ENCODE results near the gene GLT8D1.

The GLT8D1 gene

GRCh38 chr3:52705688-52706686 lies at the start of gene GLT8D1, which contains the start of gene SPCS1:
TSS of gene GLT8D1 (minus strand) at chr3:52705791. CDS start at chr3:52700460, 5,331 bp downstream.
TSS of gene SPCS1 (plus strand) at chr3:52706106. CDS start at chr3:52706247, 141 bp downstream.
- in situ Hi-C loops (cut with MboI; ENCODE audit: low sequenced_read_pairs): no loop called here

GRCh38 chr3:52754373-52754772 lies 48.8 kb upstream of the GLT8D1 start:
- in situ Hi-C loops (cut with MboI; ENCODE audit: low sequenced_read_pairs): no loop called here

GRCh38 chr3:52752045-52752660 lies 46.6 kb upstream of the GLT8D1 start:
- in situ Hi-C loops (cut with MboI; ENCODE audit: low sequenced_read_pairs): no loop called here

GRCh38 chr3:52743721-52744120 lies 38.1 kb upstream of the GLT8D1 start:
- in situ Hi-C loops (cut with MboI; ENCODE audit: low sequenced_read_pairs): loop anchor here (25.0 kb wide), 2 partner anchors 194 to 344 kb away; no protein-coding TSS in a partner anchor

GRCh38 chr3:52743152-52743551 lies 37.6 kb upstream of the GLT8D1 start:
- in situ Hi-C loops (cut with MboI; ENCODE audit: low sequenced_read_pairs): loop anchor here (25.0 kb wide), 2 partner anchors 194 to 344 kb away; no protein-coding TSS in a partner anchor

GRCh38 chr3:52742418-52743041 lies 36.9 kb upstream of the GLT8D1 start:
- in situ Hi-C loops (cut with MboI; ENCODE audit: low sequenced_read_pairs): loop anchor here (25.0 kb wide), 2 partner anchors 195 to 345 kb away; no protein-coding TSS in a partner anchor

GRCh38 chr3:52739730-52740129 lies 34.1 kb upstream of the GLT8D1 start:
- in situ Hi-C loops (cut with MboI; ENCODE audit: low sequenced_read_pairs): loop anchor here (25.0 kb wide), 2 partner anchors 198 to 348 kb away; no protein-coding TSS in a partner anchor

GRCh38 chr3:52733256-52733891 lies 27.8 kb upstream of the GLT8D1 start:
- in situ Hi-C loops (cut with MboI; ENCODE audit: low sequenced_read_pairs): loop anchor here (25.0 kb wide), 2 partner anchors 204 to 354 kb away; no protein-coding TSS in a partner anchor

GRCh38 chr3:52731590-52731989 lies 26.0 kb upstream of the GLT8D1 start:
- in situ Hi-C loops (cut with MboI; ENCODE audit: low sequenced_read_pairs): loop anchor here (25.0 kb wide), 2 partner anchors 206 to 356 kb away; no protein-coding TSS in a partner anchor

GRCh38 chr3:52730681-52731080 lies 25.1 kb upstream of the GLT8D1 start:
- in situ Hi-C loops (cut with MboI; ENCODE audit: low sequenced_read_pairs): loop anchor here (25.0 kb wide), 2 partner anchors 207 to 357 kb away; no protein-coding TSS in a partner anchor

GRCh38 chr3:52728753-52729152 lies 23.2 kb upstream of the GLT8D1 start:
- in situ Hi-C loops (cut with MboI; ENCODE audit: low sequenced_read_pairs): loop anchor here (25.0 kb wide), 2 partner anchors 209 to 359 kb away; no protein-coding TSS in a partner anchor

- in situ Hi-C loops (cut with MboI; ENCODE audit: low sequenced_read_pairs): no loop called here
Observed at GRCh38 chr3:52724511-52724910, 18.9 kb upstream of the GLT8D1 start.

- in situ Hi-C loops (cut with MboI; ENCODE audit: low sequenced_read_pairs): no loop called here
Observed at GRCh38 chr3:52723935-52724334, 18.3 kb upstream of the GLT8D1 start.

GRCh38 chr3:52722491-52722890 lies 16.9 kb upstream of the GLT8D1 start:
- in situ Hi-C loops (cut with MboI; ENCODE audit: low sequenced_read_pairs): no loop called here

GRCh38 chr3:52721730-52722008 lies 16.1 kb upstream of the GLT8D1 start:
- in situ Hi-C loops (cut with MboI; ENCODE audit: low sequenced_read_pairs): no loop called here

GRCh38 chr3:52721002-52721729 lies 15.6 kb upstream of the GLT8D1 start:
- in situ Hi-C loops (cut with MboI; ENCODE audit: low sequenced_read_pairs): no loop called here

- in situ Hi-C loops (cut with MboI; ENCODE audit: low sequenced_read_pairs): no loop called here
Observed at GRCh38 chr3:52719618-52720017, 14.0 kb upstream of the GLT8D1 start.

GRCh38 chr3:52715714-52716305 lies 10.2 kb upstream of the GLT8D1 start:
- in situ Hi-C loops (cut with MboI; ENCODE audit: low sequenced_read_pairs): no loop called here
